NCI-H2107 treated with DMSO at 0.1 percent for 48 hours (cell line): ENCODE measurements around the gene IL17D.
"Not testable (repeated sequence)": the region's sequence is repeated elsewhere in the genome, so short reads cannot be mapped to it uniquely, and the experiment has no call there.

Source experiments
- DNase-seq: peaks from one replicate; lab custom pipeline; 2025; ENCODE audit not compliant: unreplicated experiment; lab: John Stamatoyannopoulos, UW

IL17D gene

GRCh38 chr13:20717581-20718542, 14.4 kb downstream of the IL17D start:
- DNase-seq = no peak

DNA sequence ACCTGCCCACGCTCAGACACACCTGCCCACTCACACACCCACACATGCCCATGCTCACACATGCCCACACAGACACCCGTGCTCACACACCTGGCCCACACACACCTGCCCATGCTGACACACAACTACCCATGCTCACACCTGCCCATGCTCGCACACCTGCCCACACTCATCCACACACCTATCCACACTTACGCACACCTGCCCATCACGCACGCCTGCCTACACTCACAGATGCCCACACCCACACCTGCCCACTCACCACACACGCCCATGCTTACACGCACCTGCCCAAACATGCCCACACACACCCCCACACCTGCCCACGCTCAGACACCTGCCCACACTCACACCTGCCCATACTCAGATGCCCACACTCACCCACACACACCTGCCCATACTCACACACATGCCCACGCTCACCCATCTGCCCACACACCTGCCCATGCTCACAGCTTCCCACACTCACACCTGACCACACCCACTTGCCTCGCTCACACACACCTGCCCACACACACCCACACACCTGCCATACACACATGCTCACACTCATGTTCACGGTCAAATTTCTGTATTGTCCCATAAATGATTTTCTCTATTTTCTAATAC, 15.6 kb downstream of the IL17D start:
- no peak for DNase-seq

DNA sequence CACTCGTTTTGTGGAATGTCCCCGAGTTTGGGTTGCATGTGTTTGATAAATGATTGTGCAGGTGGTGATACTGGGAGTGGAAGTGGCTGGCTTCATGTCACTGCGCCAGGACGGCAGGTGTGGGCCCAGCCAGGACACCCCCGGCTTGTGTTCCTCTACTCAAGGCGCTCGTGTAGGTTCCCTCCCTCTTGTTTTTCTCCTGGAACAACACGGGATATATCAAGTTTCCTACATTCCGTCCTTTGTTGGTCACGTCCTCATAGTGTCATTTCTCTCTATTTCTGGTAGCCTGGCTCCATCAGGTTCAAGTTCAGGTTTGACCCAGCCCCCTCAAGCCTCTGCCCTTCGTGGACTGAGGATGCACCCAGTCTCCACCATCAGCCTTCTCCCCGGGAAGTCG, 16.3 kb downstream of the IL17D start:
- DNase-seq = no peak

DNA sequence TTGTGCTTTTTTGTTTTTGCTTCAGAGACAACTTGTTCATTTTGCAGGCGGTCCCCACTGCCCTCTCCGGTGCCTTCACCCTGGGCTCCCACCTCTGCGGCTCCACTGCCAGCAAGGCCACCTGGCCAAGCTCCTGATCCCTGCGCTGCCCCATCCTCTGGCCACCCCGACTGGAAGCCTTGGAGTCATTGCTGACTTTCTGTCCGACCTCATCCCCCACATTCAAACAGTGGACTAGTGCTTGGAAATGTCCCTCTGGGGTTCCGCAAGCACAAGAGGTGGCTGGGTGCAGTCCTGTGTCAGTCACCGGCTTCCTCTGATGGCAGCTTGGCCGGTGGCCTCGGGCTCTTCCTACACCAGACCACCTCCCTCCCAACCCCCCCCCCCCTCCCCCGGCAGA, 17.0 kb downstream of the IL17D start:
- DNase-seq = no peak

DNA sequence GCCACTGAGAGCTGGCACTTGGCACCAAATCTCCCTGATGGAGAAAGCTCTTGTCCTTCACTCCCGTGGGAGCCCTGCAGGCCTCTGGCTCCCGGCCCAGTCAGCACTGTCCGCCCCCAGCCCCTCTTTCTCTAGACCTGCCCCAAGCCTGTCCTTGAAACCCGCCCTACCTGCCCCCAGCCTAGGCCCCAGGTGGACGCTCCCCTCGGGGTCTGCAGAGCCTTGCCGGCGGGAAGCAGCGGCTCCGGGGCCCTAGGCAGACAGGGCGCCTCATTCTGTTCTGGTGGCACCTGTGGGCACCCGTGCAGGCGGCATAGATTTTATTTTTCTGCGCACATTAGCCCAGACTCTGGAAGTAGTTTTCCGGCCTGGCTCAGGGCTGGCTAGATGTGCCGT, 17.6 kb downstream of the IL17D start:
- no peak for DNase-seq

- DNase-seq = no peak
Observed at GRCh38 chr13:20721454-20722357, 18.2 kb downstream of the IL17D start.

DNA sequence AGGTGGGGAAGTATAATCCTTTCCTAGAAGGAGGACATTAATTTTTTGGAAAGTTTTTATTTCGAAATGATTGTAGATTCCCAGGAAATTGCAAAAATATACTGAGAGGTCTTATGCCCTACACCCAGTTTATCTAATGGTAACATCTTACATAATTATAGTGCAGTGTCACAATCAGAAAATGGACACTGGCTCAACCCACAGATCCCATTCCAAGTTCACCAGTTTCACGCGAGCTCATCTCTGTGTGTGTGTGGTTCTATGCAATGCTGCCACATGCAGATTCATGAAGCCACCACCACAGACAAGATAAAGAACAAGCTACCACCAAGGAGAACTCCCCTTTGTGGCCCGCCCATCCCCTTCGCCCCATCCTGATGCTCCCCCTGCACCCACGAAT, 24.4 kb downstream of the IL17D start:
- no peak for DNase-seq

DNA sequence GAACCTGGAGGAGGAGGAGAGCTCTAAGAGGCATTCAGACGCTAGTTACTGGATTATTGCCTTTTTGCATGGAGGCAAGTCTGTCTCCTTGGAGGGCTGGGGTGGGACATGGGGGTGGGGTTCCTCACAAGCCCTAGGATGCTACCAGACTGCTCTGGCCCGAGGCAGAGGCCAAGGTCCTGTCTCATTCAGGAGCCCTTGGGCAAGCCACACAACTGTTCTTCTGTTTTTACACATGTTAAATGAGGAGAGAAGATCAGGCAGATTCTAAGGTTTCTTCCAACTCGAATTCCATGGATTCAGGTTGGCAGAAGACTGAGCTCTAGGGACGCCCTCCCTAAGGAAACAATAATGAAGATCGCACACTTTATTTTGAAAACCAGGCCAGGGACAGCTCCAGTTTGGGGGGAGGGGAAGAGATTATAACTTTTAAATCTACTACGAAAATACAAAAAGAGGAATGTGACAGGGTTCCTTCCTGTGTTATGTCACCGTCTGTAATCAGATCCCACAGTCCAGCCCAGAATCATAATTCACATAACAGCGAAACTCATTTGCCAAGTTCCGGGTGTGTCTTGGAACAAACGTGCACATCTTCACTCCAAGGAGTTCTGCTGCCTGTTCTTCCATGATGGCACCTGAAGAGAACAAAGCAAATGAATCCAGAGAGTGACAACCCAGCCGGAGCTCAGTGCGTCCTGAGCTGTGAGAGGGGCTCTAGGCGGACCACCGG, 25.2 kb downstream of the IL17D start:
- no peak for DNase-seq

- no peak for DNase-seq
Observed at GRCh38 chr13:20729633-20730585, 26.4 kb downstream of the IL17D start.

DNA sequence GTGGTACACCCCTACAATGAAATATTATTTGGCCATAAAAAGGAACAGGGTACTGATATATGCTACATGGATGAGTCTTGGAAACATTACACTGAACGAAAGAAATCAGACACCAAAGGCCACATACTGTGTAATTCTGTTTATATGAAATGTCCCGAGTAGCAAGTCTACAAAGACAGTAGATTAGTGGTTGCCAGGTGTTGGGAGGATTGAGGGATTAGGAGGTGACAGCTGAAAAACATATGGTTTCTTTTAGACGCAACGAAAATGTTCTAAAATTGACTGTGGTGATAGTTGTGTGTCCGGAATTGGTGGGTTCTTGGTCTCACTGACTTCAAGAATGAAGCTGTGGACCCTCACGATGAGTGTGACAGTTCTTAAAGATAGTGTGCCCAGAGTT, 35.1 kb downstream of the IL17D start:
- no peak for DNase-seq

DNA sequence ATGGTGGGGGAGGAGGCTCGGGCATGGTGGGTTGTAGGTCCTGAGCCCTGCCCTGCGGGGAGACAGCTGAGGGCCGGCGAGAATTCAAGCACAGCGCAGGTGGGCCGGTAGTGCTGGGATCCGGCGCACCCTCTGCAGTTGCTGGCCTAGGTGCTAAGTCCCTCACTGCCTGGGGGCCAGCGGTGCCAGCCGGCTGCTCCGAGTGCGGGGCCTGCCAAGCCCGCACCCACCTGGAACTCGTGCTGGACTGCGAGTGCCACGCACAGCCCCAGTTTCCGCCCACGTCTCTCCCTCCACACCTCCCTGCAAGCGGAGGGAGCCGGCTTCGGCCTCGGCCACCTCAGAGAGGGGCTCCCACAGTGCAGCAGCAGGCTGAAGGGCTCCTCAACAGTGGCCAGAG, 36.5 kb downstream of the IL17D start:
- no peak for DNase-seq

- not testable (repeated sequence) for DNase-seq
Observed at GRCh38 chr13:20743830-20744404, 40.4 kb downstream of the IL17D start.

DNA sequence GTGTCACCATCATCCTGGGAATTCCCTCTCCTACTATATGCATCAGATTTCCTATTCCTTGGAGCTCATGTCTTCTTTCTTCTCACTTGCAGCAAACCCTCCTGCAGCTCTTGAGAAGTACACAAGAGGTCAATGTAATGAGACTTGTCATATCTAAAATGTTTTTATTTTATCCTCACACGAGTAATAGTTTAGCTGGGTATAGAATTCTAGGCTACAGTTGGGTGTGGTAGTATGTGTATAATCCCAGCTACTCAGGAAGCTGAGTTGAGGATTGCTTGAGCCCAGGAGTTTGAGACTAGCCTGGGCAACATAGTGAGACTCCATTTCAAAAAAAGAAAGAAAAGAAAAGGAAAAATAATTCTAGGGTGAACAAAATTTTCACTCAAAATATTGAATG, 45.9 kb downstream of the IL17D start:
- DNase-seq = no peak

- DNase-seq = no peak
Observed at GRCh38 chr13:20754009-20754408, 50.5 kb downstream of the IL17D start.

DNA sequence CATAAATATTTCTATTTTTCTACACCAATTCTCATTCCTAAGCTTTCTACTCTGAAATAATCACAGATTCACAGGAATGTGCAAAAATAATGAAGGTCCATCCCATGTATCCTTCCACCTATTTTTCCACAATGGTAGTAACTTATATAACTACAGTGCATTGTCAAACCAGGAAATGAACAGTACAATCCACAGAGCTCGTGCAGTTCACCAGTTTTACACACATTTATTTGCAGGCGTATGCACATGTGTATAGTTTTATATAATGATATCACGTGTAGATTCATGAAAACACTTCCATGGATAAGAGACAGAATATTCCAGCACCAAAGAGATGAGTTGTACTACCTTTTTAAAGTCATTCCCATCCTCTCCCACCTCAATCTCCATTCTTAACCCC, 57.4 kb downstream of the IL17D start:
- no peak for DNase-seq

- no peak for DNase-seq
Observed at GRCh38 chr13:20767309-20767943, 63.9 kb downstream of the IL17D start.

DNA sequence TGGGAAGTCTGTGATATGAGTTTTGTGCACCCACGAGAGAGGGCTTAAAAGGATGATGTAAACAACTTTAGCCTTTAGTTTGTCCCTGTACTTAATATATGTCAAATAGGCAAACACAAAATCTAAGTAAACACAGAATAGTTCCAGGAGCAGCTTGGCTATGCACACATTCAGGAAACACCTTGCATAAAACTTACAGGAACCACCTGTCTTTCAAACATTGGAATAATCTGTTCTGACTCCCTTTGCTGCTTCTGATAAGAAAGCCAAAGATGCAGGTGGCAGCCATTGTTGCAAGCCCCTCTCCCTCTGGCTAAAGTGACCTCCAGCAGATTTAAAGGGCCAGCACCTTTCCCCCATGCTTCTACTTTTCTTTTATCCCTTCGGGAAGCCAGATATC, 65.6 kb downstream of the IL17D start:
- no peak for DNase-seq

GRCh38 chr13:20769834-20770233, 66.3 kb downstream of the IL17D start:
- no peak for DNase-seq
